GM19025 (cell line): ENCODE measurements around the gene WIF1.

Source experiments
- ATAC-seq: cut with Tn5 transposase; IDR thresholded peaks from one replicate; pipeline ENCODE4 v1.9.1; 2021; ENCODE audit warnings: mild to moderate bottlenecking, low read depth, moderate library complexity; ENCODE audit not compliant: unreplicated experiment

Gene WIF1

GRCh38 chr12:65039301-65039700 lies 81.8 kb downstream of the WIF1 start:
- ATAC-seq, result no peak

- no peak for ATAC-seq
These were observed 96.0 kb downstream of the WIF1 start for GRCh38 chr12:65025136-65025535.

- ATAC-seq, result no peak
These were observed 97.6 kb downstream of the WIF1 start for GRCh38 chr12:65023485-65023884.

- no peak for ATAC-seq
These were observed 98.1 kb downstream of the WIF1 start for GRCh38 chr12:65022960-65023359.

GRCh38 chr12:65022421-65022820 lies 98.7 kb downstream of the WIF1 start:
- ATAC-seq, result no peak

GRCh38 chr12:65019696-65020234 lies 101.3 kb downstream of the WIF1 start:
- ATAC-seq, result no peak

- no peak for ATAC-seq
These were observed 104.0 kb downstream of the WIF1 start for GRCh38 chr12:65016881-65017650.

- no peak for ATAC-seq
These were observed 105.3 kb downstream of the WIF1 start for GRCh38 chr12:65015850-65016249.

- ATAC-seq, result no peak
These were observed 106.4 kb downstream of the WIF1 start for GRCh38 chr12:65014504-65015271.

GRCh38 chr12:65010437-65010836 lies 110.7 kb downstream of the WIF1 start:
- ATAC-seq, result no peak

GRCh38 chr12:65005716-65006115 lies 115.4 kb downstream of the WIF1 start:
- no peak for ATAC-seq

GRCh38 chr12:65004270-65004669 lies 116.8 kb downstream of the WIF1 start:
- no peak for ATAC-seq
